Right ventricle myocardium superior (tissue), 1 donor: ENCODE measurements around the gene AIF1. TPM values are rescaled to one million over a fixed set of nuclear protein-coding genes. Genes with fewer than 3 reads are reported as not detected.
A peak's percentile ranks its signal among the peaks of the same experiment; 100 is the strongest.

ENCODE experiments used
- ATAC-seq: fragments of 200-7000 bp; cut with Tn5 transposase; one replicate; pipeline ENCODE4 v1.9.1; 2020; ENCODE audit warnings: mild to moderate bottlenecking; ENCODE audit not compliant: poor library complexity
- DNase-seq: peaks from one replicate; pipeline ENCODE4 v3.0.0-alpha.2; 2020
- intact Hi-C: fragments of 100-400 bp; cut with DNase I; formaldehyde crosslinking; loops from one replicate; pipeline ENCODE4 v1.11.2; 2022
- total RNA-seq: library from RNA; stranded (reverse); fragmentation: NEBNext Ultra II Directional; extraction: Animal tissue kit (Norgen Biotek cat#: 25700); gene quantifications from one replicate; pipeline ENCODE4 v1.2.1, GENCODE V29; 2021
- donor health status: DM: no; HTN: yes; CAD: no; lungs with severe emphysema.

AIF1 gene
- total RNA-seq, 1 donor from 2014 or later, result 17.7 TPM

GRCh38 chr6:31634131-31634530 is 19.1 kb downstream of the AIF1 start:
- DNase-seq (no peak), ATAC-seq (no peak)
- intact Hi-C loops, result no loop called here

- no peak for DNase-seq
- ATAC-seq, result no peak
- intact Hi-C loops, result no loop called here
Observed at GRCh38 chr6:31634969-31635575, 20.0 kb downstream of the AIF1 start.

- intact Hi-C loops, result no loop called here
- ATAC-seq (no peak), DNase-seq (no peak)
Observed at GRCh38 chr6:31636698-31637596, 21.9 kb downstream of the AIF1 start.

- ATAC-seq (no peak), DNase-seq (no peak)
Observed at GRCh38 chr6:31639043-31639442, 24.0 kb downstream of the AIF1 start.

GRCh38 chr6:31639449-31639861 is 24.4 kb downstream of the AIF1 start:
- ATAC-seq (no peak), DNase-seq (no peak)
- intact Hi-C loops, result no loop called here

More at GRCh38 chr6:31639043-31639442, 24.0 kb downstream of the AIF1 start:
- intact Hi-C loops, result no loop called here

- DNase-seq (no peak), ATAC-seq (no peak)
- intact Hi-C loops, result no loop called here
Observed at GRCh38 chr6:31640612-31641011, 25.6 kb downstream of the AIF1 start.

GRCh38 chr6:31641370-31641769 is 26.3 kb downstream of the AIF1 start:
- intact Hi-C loops, result no loop called here
- DNase-seq (no peak), ATAC-seq (no peak)

GRCh38 chr6:31642798-31643570 is 27.9 kb downstream of the AIF1 start:
- no peak for ATAC-seq
- intact Hi-C loops, result no loop called here
- DNase-seq, result no peak

- ATAC-seq (no peak), DNase-seq (no peak)
- intact Hi-C loops, result no loop called here
Observed at GRCh38 chr6:31643818-31644454, 28.9 kb downstream of the AIF1 start.

GRCh38 chr6:31645325-31645724 is 30.3 kb downstream of the AIF1 start:
- ATAC-seq, result no peak

GRCh38 chr6:31651602-31652191 is 36.7 kb downstream of the AIF1 start:
- ATAC-seq, result peak; percentile 71
- no peak for DNase-seq
- intact Hi-C loops, result no loop called here

More at GRCh38 chr6:31645325-31645724, 30.3 kb downstream of the AIF1 start:
- DNase-seq, result no peak
- intact Hi-C loops, result no loop called here

- intact Hi-C loops, result no loop called here
- ATAC-seq (peak; percentile 84), DNase-seq (peak; percentile 88)
Observed at GRCh38 chr6:31652925-31653724, 38.1 kb downstream of the AIF1 start.

- no peak for DNase-seq
- ATAC-seq, result no peak
- intact Hi-C loops, result no loop called here
Observed at GRCh38 chr6:31654574-31655348, 39.7 kb downstream of the AIF1 start.

GRCh38 chr6:31655349-31656237 is 40.6 kb downstream of the AIF1 start, which contains the start of gene APOM:
APOM (plus strand) TSS chr6:31655894; CDS start chr6:31655967, 73 bp downstream.
- no peak for DNase-seq
- intact Hi-C loops, result no loop called here
- ATAC-seq, result no peak

- intact Hi-C loops, result no loop called here
- DNase-seq (no peak), ATAC-seq (no peak)
Observed at GRCh38 chr6:31657406-31658157, 42.5 kb downstream of the AIF1 start.
